NCI-H2227 treated with DMSO at 0.1 percent for 48 hours (cell line): Measurements from ENCODE around the gene GPANK1.

Source experiments
- DNase-seq: peaks from one replicate; lab custom pipeline; 2025; lab: John Stamatoyannopoulos, UW

The GPANK1 gene

DNA sequence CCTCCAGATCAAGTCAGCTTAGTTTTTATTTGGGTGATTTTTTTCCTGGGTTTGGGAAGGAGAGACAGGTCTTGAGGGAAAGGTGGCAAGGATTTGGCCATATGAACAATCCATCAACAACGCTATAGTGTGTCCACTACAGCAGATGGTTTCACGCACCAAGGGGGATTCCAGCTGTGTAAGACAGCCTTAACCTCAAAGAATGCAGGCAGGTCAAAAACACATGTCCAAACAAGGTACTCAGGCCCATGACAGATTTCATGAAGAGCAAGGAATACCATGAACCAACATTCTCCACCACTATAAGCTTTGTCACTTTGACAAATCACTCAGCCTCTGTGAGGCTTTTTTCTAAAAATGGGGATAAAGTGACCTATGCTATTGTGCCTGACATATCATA lies 47.8 kb downstream of the GPANK1 start:
- DNase-seq: no peak

- DNase-seq: no peak
These were observed 49.0 kb downstream of the GPANK1 start for GRCh38 chr6:31615748-31616147.

DNA sequence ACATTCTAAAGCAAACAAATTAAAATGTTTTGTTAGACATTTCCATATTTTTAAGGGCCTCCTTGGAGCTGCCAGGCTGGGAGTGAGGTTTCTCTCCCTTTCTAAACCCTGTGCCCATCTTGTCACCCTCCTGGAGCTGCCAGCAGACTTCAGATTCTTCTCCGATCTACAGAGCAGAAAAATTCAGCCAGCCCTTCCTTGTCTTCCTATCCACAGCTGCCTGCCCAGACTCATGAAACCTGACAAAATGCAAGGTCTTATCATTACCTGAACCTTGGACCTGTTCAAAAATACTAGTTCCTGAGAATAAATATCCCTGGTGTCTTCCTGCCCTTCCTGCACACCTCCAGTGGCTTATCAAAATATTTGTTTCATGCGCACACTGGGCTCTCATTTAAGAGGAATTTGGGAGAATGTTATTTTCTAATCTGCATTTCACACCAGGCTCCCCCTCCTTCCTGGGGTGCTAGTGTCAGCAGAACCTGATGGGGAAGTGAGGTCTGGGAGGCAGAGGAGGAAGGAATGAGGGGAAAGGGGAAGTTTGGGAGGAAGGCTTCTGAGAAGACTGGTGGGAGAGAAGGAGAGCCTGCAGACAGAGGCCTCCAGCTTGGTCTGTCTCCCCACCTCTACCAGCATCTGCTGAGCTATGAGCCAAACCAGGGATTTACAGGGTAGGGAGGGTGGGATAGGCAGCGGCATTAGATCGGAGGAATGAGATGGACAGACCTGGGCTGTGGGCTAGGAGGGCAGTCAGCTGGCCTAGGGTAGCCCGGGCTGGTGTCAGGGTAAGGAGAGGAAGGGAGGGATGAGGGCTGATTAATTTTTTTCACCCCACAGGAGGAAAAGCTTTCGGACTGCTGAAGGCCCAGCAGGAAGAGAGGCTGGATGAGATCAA lies 49.9 kb downstream of the GPANK1 start, which contains the start of gene AIF1:
Gene AIF1 (plus strand): TSS at position 551 of the 895 bp plus-strand sequence. CDS start 96 bp downstream, at position 647.
- DNase-seq: no peak

DNA sequence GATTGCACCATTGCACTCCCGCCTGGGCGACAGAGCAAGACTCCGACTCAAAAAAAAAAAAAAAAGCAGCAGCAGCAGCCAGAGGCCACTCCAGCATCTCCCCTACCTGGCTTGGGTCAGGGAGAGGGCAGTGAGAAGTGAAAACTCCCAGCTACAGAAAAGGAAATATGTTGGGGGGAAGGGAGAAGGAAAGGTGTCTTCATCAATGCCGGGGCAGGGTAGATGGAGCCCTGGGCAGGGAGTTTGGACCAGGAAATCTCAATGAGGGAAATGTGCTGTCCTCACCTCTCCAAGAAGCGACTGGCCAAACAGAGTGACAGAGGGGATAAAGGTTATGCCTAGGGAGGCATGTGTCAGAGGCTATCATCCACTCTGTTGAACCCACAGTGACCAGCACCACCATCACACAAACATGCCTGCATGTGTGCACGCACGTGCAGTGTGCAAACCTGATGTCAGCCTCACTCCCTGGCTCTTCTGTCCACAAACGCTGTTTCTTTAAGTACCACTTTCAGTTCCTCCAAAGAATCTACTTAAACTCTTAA lies 50.6 kb downstream of the GPANK1 start:
- no peak for DNase-seq
